Fibroblast of lung (primary cell): ENCODE data around the gene FKBP14.

ENCODE experiments used
- CTCF ChIP-seq, 2 donors: IDR thresholded peaks in 1 of 2; conservative IDR thresholded peaks in 1 of 2; 1 replicate in 1 of 2; 2 replicates in 1 of 2; pipeline ENCODE4 v1.5.1; 2011 to 2012; ENCODE audit warnings: low read length in 2 of 2, control low read depth in 1 of 2, inconsistent platforms in 1 of 2, low read depth in 1 of 2, mild to moderate bottlenecking in 1 of 2
- EZH2 ChIP-seq: IDR thresholded peaks from 2 replicates; pipeline ENCODE4 v1.5.1; 2012; ENCODE audit warnings: low read length, control low read depth, mild to moderate bottlenecking; ENCODE audit errors: missing control alignments

- TF ChIP-seq CTCF (conservative IDR thresholded peaks at IDR 0.05 in 1 of 2, IDR thresholded peaks at IDR 0.05 in 1 of 2; ENCODE audit: low read depth in 1 of 2, low read length in 2 of 2) = no peak
- TF ChIP-seq EZH2 = no peak
Observed at GRCh38 chr7:30070052-30070451, 43.5 kb upstream of the FKBP14 start.
